Endometrium (tissue), 2 donors: Measurements from ENCODE around the gene JAKMIP1.

Experiments
- FAIRE-seq: peaks from 2 replicates; lab custom pipeline; 2012; peaks lifted over from hg19 to GRCh38; lab: Jason Lieb, UNC
- donor health status: control.
- donor health status: control.

JAKMIP1 gene

DNA sequence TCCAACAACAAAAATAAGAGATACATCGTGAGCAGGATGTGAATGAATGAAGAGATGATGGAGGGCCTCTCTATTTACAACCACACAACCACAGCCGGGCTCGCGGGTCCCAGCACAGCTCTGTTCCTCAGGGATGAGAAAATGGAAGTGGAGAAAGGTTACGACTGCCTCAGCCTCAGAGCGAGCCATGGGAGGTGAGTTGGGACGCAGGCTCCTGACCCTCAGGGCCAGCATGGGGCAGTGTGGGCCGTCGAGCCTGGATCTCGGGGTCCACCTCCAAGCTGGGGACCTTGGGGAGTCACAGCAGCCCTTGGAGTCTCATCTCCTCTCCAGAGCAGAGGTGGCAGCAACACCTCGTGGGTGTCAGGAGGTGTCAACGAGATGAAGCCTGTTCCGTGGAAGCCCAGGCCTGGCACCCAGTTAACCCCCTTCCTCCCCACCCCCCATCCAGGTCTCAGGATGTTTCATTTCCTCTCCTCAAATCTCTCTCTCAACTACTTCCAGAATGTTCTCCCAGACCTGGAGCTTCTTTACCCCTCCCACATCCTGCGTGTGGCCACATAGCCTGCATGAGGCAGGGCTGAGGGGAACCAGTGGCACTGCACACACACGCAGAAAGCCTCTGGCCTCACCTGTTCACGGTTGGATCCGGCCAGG lies 208.1 kb downstream of the JAKMIP1 start:
- no peak for FAIRE-seq

DNA sequence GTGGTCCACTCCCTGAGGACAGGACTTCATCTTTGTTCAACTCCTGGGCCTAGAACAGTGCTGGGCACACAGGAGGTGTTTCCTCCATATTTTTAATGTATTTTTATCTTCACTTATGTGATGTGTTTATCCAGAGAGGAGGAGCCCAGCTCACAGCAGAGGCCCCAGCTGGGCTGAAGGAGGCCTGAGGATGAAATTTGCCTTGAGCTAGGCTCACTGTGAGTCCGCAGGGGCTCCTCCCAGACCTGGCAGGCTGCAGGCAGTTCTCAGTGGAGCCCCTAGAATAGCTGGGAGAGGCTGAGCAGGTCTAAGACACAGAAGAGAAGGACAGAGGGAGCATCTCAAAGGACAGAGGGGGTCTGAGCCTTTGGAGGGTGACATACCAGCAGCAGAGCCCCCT lies 208.9 kb downstream of the JAKMIP1 start:
- no peak for FAIRE-seq

DNA sequence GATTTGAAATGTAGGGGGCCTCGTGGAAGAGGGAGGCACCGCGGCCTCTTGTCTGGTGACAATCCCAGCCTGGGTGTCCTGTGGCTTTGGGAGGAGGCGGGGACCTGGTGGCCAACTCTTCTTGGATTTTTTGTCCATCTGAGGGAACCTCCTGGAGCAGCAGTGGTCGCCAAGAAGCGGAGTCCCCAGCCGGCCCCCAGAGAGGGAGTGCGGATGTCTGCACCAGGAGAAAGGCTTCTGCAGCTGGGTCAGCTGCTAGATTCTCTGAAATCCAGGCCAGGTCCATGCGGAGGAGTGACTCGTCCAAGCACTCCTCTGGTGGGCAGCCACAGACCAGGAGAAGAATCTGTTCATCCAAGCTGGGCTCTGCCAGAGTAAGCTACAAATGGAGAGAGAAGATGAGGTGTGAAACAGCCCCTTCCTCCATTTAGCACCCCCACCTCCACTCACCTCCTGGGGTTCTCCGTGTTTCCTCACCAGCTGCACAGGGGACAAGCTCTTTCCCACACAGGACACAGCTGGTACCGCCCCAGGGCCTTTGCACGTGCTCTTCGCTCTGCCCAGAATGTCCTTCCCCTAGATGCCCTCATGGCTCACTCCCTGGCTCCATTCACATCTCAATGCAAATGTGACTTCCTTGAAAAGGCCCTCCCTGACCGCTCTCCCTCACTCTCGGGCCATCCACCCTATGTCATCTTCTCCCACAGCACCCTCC lies 209.7 kb downstream of the JAKMIP1 start:
- no peak for FAIRE-seq

DNA sequence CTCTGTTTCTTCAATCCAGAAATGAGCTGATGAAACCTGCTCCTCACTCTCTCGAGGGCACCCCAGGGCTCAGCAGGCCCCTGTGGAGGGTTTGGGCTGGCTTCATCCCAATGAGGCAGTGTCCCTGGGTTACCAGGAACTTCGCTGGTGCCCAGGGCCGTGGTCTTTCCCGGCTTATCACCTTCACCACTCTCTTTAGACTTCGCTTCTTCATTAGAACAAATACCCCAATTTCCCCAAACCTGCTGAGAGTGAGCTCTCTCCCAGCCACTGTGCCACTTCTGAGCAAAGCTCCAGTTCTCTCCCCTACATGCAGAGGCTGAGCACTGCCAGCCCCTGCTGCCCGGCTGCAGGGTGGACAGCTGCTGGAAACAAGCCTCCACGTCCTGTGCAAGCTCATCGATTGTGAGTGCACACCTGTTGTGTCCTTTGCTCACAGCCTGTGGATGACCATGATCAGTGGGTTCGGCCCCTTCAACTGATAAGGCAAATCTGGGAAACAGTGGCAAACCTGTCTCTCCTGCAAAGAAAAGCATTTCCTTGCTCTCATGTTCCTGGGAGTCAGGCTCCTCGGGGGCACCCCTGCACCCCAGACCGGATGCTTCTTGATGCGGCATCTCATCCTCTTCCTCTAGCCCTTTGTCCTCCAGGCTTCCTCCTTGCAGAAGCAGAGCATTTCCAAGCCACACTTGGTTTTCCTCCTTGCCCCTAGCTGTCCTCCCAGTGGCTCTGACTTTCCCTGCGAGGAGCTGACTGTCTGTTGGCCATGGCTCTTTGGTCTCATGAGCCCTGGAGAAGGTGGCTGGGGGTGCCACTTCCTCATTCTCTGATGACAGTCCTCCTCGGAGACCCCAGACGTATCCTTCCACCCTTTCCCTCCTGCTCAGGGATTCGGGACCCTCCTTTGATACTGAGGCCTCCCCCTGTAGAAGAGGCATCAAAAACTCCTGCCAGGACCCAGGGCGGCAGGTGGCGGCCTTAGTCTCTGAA lies 210.8 kb downstream of the JAKMIP1 start:
- FAIRE-seq, result no peak

DNA sequence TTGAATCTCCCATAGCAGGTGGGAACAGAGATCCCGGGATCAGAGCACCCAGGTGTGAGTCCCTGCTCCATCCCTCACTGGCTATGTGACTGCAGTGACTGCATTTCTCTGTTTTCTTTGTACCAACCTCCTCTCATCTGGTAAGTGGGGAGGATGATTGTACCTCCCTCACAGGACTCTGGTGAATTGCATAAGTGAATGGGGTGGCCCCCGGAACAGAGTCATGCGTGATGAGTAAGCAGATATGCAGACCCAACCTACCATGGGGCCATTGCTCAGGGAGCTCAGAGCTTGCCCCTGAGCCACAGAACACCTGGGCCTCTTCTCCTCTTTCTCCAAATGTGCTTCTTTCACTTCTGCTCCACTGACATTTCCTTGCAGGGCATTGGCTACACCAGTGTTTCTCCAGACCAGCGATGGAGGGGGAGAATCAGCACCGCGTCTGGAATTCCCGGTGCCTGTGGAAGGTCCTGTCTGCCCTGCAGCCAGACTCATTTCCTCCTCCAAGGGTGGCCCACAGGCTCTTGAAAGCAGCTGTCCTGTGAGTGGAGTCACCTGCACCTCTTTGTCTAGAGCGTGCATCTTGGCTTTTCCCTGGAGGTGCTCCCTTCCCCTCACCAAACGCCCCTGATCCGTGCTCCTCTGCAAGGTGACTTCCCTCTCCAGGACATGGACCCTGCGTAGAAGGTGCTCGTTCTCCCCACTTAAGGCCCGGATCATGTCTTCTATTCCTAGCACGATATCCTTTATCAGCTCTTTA lies 212.1 kb downstream of the JAKMIP1 start:
- no peak for FAIRE-seq

DNA sequence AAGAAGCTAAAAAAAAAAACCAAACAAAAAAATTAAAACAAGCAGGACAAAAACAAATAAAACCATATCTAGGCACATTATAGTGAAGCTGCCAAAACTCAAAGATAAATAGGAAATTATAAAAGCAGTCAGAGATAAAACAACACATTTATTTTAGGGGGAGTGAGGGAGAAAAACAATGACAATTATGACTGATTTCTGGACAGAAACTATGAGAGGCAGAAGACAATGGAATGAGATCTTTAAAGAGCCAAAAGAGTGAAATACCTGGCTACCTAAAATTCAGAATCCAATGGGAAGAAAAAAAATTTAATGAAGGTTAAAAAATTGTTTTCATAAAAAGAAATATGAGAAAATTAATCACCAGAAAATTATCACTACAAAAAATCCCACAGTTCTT lies 215.5 kb downstream of the JAKMIP1 start:
- no peak for FAIRE-seq

DNA sequence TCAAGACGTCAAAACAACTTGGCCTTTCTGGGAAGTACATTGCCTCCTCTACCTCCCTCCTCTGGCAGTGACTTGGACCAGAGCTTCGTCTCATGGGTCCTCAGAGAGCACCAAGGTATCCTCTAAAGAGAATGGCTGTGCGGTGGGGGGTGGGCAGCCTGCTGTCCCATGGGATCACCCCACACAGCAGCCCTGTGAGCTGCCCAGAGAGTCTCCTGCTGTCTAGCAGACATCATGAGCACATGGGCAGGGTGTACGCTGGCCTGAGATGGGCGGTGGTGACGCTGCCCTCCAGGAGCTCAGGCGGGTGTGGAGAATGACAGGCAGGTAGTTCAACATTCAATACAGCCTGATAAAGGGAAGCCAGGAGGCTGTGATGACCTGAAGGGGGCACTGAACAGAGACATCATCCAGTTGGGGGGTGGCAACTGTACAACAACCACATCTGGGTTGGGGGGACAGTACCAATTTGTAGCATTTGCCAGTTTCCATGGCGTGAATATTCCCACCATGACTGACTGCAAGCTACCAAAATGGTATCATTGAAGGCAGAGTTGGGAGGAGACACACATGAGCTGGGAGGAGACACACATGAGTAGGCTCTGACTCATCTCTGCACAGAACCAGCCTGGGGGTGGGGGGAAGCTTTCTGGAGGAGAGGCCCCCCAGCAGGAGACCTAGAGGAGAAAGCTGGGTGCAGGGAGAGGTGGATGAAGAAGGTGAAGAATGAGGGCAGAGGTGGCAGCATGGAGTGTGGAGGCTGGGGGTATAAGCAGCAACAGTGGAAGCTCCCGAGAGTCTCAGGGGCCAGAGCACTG lies 218.0 kb downstream of the JAKMIP1 start:
- no peak for FAIRE-seq

DNA sequence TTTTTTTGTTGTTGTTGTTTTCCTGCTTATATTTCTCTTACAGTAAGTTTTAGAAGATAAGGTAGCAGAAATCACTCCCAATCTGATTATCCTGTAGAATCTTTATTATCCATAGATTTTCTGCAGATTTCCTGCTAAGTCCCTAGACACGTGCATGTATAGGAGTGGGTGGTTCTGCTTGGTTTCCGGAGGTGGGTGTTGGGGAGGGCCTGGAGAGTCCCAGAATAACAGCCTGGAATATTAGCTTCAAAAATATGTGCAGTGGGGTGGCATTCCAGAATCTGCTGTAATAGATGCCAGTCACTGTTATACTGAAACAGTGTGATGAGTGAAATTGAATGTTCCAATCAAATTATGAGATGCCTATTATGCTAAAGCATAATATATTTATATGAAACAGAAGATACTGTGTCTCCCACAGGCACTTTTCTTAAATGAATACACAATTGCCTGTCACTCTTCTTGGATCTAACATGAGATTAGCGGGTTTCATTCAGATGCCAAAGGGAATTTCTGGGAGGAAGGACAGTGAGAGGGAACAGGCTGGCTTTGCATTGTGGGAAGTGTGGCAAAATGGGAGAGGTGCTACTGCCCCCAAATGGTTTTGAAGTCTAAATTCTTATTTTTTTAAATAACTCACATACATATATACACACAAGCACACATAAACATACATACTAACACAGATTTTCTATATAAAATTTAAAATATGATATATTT lies 219.8 kb downstream of the JAKMIP1 start:
- no peak for FAIRE-seq

DNA sequence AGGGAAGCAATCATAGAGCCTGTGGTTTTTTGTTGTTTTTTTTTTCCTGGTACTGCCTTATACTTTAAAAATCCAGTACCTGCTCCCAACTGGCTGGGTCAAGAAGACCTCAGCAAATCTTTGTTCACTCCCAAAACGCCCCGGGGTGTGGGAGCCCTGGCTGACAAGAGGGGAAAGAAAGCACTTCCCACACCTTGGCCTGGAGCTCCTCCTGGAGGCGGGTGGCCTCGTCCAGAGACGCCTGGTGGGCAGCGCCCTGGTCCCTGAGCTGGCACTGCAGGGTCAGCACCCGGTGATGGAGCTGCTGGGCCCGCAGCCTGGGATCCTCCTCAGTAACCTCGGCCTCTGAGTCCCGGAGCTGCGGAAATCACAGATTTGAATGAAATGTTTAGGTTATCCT lies 220.4 kb downstream of the JAKMIP1 start:
- peak; percentile 45 for FAIRE-seq

DNA sequence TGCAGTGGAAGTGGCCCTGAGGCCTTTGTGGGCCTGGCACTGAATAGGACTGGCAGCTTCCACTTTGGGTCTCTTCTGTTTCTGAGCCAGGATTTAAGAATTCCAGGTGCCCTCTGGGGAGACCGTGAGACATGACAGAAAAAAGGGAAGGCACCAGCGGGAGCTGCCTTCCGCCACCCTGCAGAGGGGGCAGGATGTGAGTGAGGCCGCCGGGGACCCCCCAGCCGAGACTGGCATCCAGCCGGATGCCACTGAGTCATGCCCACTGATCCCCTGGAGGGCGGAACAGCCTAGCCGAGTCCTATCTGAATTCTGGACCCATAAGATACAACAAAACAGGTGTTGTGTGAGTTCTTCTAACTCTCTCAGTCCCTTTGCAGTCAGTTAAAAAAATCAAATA lies 223.4 kb downstream of the JAKMIP1 start:
- no peak for FAIRE-seq

DNA sequence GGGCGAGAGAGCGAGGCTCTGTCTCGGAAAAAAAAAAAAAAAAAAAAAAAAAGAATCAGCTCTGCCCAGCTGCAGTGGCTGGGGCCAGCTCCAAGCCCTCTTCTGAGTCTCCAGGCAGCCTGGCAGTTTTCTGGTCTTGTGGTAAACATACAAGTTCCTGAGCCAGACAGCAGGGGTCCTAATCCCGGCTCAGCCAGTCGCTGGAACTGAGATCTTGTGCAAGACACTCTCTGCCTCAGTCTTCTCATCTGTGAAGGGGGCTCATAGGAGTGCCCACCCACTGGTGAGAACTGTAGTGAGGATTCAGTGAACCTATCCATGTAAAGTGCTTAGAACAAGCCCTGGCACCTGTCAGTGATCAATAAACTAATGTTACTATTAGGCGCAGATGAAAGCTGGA lies 223.9 kb downstream of the JAKMIP1 start:
- FAIRE-seq, result no peak
